Measurements from ENCODE around the gene FECH. TPM values are rescaled to one million over a fixed set of nuclear protein-coding genes. Genes with fewer than 3 reads are reported as not detected.

Gene FECH
- total RNA-seq (2022; extraction: Qiagen RNA extraction), result 36.6 to 45.1 TPM (median 37.7 TPM) in 5 replicates

GRCh38 chr18:57586251-57587049 is at the start of gene FECH:
TSS of gene FECH (minus strand) at chr18:57586702. CDS start at chr18:57586620, 82 bp downstream.

Other genes with a start within 250 kb of the FECH start
- not detected in 5 replicates for gene ST8SIA3, start 234.1 kb downstream of the FECH start, total RNA-seq (2022; extraction: Qiagen RNA extraction)
- gene ONECUT2, start 151.3 kb downstream of the FECH start, total RNA-seq (2022; extraction: Qiagen RNA extraction), result 0.20 to 0.75 TPM (median 0.33 TPM) in 5 replicates
- gene NARS1, start 35.1 kb upstream of the FECH start, total RNA-seq (2022; extraction: Qiagen RNA extraction), result 72.0 to 117 TPM (median 74.5 TPM) in 5 replicates
- 6.4 to 9.5 TPM (median 6.8 TPM) in 5 replicates for gene ATP8B1, start 216.6 kb upstream of the FECH start, total RNA-seq (2022; extraction: Qiagen RNA extraction)

All from A549 treated with Mapracorat at 1 μM for 4 hours (cell line).